Vagina (tissue), 2 donors: ENCODE results near the gene STAP2.

ENCODE experiments used
- POLR2A ChIP-seq, 2 donors: fragments of 450-650 bp; IDR thresholded peaks; one replicate each; pipeline ENCODE4 v1.6.1; 2017; ENCODE audit warnings: antibody characterized with exemption in 2 of 2, mild to moderate bottlenecking in 2 of 2, moderate library complexity in 2 of 2
- TF ChIP-seq, protein P1 (sequence below), 3 experiments: fragments of 450-650 bp in 2 of 3; fragments of 200-600 bp in 1 of 3; sonication (generic) in 1 of 3; IDR thresholded peaks; one replicate each; pipeline ENCODE4 v1.5.1; 2017 to 2019; ENCODE audit warnings: antibody characterized with exemption in 3 of 3, mild to moderate bottlenecking in 2 of 3, moderate library complexity in 2 of 3

DNA sequence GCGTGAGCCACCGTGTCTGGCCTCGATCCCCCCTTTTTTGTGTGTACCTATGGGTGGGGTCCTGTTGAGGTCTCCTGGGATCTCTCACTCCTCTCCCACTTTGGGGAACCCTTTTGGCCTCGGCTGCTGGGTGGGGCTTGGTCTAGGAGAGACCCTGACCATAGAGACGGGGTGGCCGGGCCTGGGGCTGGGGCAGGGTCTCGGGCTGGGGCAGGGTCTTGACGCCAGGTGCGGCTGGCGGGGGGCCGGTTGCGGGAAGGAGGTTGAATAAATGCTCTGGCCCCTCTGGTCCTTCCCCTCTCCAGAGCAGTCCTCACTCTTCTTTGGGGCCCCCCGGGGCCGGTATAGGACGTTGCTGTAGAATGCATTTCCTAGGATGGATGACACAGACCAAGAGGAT is 46.1 kb downstream of the STAP2 start:
- TF ChIP-seq, protein P1, sequence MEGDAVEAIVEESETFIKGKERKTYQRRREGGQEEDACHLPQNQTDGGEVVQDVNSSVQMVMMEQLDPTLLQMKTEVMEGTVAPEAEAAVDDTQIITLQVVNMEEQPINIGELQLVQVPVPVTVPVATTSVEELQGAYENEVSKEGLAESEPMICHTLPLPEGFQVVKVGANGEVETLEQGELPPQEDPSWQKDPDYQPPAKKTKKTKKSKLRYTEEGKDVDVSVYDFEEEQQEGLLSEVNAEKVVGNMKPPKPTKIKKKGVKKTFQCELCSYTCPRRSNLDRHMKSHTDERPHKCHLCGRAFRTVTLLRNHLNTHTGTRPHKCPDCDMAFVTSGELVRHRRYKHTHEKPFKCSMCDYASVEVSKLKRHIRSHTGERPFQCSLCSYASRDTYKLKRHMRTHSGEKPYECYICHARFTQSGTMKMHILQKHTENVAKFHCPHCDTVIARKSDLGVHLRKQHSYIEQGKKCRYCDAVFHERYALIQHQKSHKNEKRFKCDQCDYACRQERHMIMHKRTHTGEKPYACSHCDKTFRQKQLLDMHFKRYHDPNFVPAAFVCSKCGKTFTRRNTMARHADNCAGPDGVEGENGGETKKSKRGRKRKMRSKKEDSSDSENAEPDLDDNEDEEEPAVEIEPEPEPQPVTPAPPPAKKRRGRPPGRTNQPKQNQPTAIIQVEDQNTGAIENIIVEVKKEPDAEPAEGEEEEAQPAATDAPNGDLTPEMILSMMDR (IDR thresholded peaks at IDR 0.05), result no peak
- no peak for TF ChIP-seq POLR2A (IDR thresholded peaks at IDR 0.05)
